GM18520 (cell line): ENCODE data around the gene PRXL2B.

Experiments
- ATAC-seq: cut with Tn5 transposase; IDR thresholded peaks from one replicate; pipeline ENCODE4 v1.9.1; 2021; ENCODE audit not compliant: unreplicated experiment

PRXL2B gene

GRCh38 chr1:2596530-2597333, 10.2 kb downstream of the PRXL2B start:
- no peak for ATAC-seq

GRCh38 chr1:2597441-2598328, 11.1 kb downstream of the PRXL2B start:
- ATAC-seq = no peak

- no peak for ATAC-seq
These were observed 11.9 kb downstream of the PRXL2B start for GRCh38 chr1:2598329-2598931.

- no peak for ATAC-seq
These were observed 15.2 kb downstream of the PRXL2B start for GRCh38 chr1:2601721-2602303.

GRCh38 chr1:2602311-2602835, 15.8 kb downstream of the PRXL2B start:
- no peak for ATAC-seq

GRCh38 chr1:2602866-2603520, 16.4 kb downstream of the PRXL2B start:
- ATAC-seq = no peak

GRCh38 chr1:2603521-2604155, 17.1 kb downstream of the PRXL2B start:
- ATAC-seq = no peak

GRCh38 chr1:2604156-2604843, 17.7 kb downstream of the PRXL2B start:
- ATAC-seq = no peak

GRCh38 chr1:2604844-2605508, 18.4 kb downstream of the PRXL2B start:
- no peak for ATAC-seq

- no peak for ATAC-seq
These were observed 19.2 kb downstream of the PRXL2B start for GRCh38 chr1:2605509-2606395.

GRCh38 chr1:2606396-2606880, 19.9 kb downstream of the PRXL2B start:
- ATAC-seq = no peak

- ATAC-seq = no peak
These were observed 20.5 kb downstream of the PRXL2B start for GRCh38 chr1:2606881-2607621.

- no peak for ATAC-seq
These were observed 21.1 kb downstream of the PRXL2B start for GRCh38 chr1:2607641-2608091.

GRCh38 chr1:2609319-2610035, 22.9 kb downstream of the PRXL2B start:
- no peak for ATAC-seq

- ATAC-seq = no peak
These were observed 23.7 kb downstream of the PRXL2B start for GRCh38 chr1:2610036-2610959.
